Omental fat pad (tissue), 4 donors: ENCODE data around the gene TFDP1. TPM values are rescaled to one million over a fixed set of nuclear protein-coding genes. Genes with fewer than 3 reads are reported as not detected.

ENCODE experiments used
- ATAC-seq: fragments of 150-250 bp; one replicate; pipeline ENCODE4 v1.9.1; 2016; ENCODE audit warnings: mild to moderate bottlenecking, moderate library complexity; ENCODE audit not compliant: low FRiP score
- DNase-seq: peaks from one replicate; pipeline ENCODE4 v3.0.0-alpha.2; 2019; ENCODE audit warnings: low spot score
- CTCF ChIP-seq, 3 donors: fragments of 450-650 bp; IDR thresholded peaks; one replicate each; pipeline ENCODE4 v1.5.1; 2016 to 2017; ENCODE audit warnings: antibody characterized with exemption in 3 of 3, mild to moderate bottlenecking in 3 of 3, moderate library complexity in 2 of 3
- total RNA-seq, 4 donors: library from RNA; depleted of rRNA; stranded (reverse); fragments of >200 nt; gene quantifications; one replicate each; pipeline ENCODE4 v1.1.0, GENCODE V29; 2016

TFDP1 gene
- total RNA-seq, 4 donors from 2014 or later, result 32.6 to 59.6 (median 44.4) TPM

GRCh38 chr13:113634279-113635047, 49.9 kb downstream of the TFDP1 start:
- TF ChIP-seq CTCF (IDR thresholded peaks at IDR 0.05), result no peak
- ATAC-seq (no peak), DNase-seq (no peak)

- DNase-seq (no peak), ATAC-seq (no peak)
- TF ChIP-seq CTCF (IDR thresholded peaks at IDR 0.05), result no peak
Measured at GRCh38 chr13:113635048-113635420, 50.5 kb downstream of the TFDP1 start.

- no peak for TF ChIP-seq CTCF (IDR thresholded peaks at IDR 0.05)
- DNase-seq (no peak), ATAC-seq (no peak)
Measured at GRCh38 chr13:113635709-113636108, 51.2 kb downstream of the TFDP1 start.

GRCh38 chr13:113636266-113636963, 51.9 kb downstream of the TFDP1 start:
- TF ChIP-seq CTCF (IDR thresholded peaks at IDR 0.05), result no peak
- DNase-seq, result no peak
- ATAC-seq, result no peak

- no peak for TF ChIP-seq CTCF (IDR thresholded peaks at IDR 0.05)
- ATAC-seq (no peak), DNase-seq (no peak)
Measured at GRCh38 chr13:113637262-113638160, 53.0 kb downstream of the TFDP1 start.

GRCh38 chr13:113638173-113638746, 53.7 kb downstream of the TFDP1 start:
- DNase-seq, result no peak
- no peak for TF ChIP-seq CTCF (IDR thresholded peaks at IDR 0.05)
- no peak for ATAC-seq
